Fibroblast of villous mesenchyme (primary cell): ENCODE measurements around the gene TMEM30A. TPM values are rescaled to one million over a fixed set of nuclear protein-coding genes. Genes with fewer than 3 reads are reported as not detected.

ENCODE experiments used
- DNase-seq: peaks from one replicate; pipeline ENCODE4 v3.0.0-alpha.2; 2010; ENCODE audit warnings: low read depth
- H3K4me3 ChIP-seq: 2 replicates; pipeline ENCODE4 v1.5.1; 2011; ENCODE audit warnings: low read depth, mild to moderate bottlenecking, low read length
- total RNA-seq: library from RNA; depleted of rRNA; stranded (reverse); fragments of >200 nt; gene quantifications from 2 replicates; pipeline ENCODE4 v1.2.3, GENCODE V29; 2012
- TF ChIP-seq, protein P1 (sequence below): IDR thresholded peaks from 2 replicates; pipeline ENCODE4 v1.5.1; 2012; ENCODE audit warnings: low read depth, mild to moderate bottlenecking, low read length; ENCODE audit not compliant: insufficient read depth

Gene TMEM30A
- total RNA-seq, 1 donor = 236 TPM

DNA sequence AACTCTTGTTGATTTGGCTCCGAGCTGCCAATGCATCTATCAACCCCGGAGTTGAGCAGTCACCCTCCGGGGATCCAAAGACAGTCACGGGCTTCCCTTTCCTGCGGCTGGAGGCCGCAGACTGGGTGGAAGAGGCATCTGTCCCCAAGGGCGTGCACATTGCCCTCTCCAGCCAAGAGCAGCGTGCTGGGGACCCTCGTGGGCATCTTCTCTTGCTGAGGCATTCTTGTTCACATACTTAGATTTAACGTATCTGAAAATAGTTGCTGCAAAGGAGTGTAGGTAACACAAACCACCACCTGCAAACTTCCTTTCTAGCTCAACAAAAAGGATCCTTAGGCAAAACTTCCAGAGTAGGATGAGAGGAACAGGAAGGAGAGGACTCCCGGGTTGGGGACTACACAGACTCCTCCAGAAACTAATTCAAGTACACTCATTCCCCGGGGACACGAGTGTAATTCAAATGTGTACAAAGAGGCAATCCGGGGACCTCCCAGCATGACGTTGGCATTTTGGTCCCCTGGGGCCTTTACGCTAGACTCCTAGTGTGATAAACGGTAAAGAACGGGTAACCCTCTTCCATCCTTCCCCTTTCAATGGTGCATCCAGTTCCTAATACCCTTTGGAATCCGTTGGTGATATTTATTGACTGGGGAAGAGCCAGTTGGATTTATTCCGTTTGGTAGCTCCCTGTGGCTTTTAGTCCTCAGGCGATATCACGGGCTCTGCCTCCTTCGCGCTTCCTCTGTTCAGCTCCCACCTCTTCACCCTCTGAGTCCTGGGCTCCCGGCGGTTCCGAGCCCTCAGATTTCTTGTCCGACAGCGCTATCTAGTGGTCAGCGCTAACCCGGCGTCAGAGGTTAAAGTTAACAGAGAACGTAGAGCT lies 76.1 kb downstream of the TMEM30A start:
- TF ChIP-seq, protein P1, sequence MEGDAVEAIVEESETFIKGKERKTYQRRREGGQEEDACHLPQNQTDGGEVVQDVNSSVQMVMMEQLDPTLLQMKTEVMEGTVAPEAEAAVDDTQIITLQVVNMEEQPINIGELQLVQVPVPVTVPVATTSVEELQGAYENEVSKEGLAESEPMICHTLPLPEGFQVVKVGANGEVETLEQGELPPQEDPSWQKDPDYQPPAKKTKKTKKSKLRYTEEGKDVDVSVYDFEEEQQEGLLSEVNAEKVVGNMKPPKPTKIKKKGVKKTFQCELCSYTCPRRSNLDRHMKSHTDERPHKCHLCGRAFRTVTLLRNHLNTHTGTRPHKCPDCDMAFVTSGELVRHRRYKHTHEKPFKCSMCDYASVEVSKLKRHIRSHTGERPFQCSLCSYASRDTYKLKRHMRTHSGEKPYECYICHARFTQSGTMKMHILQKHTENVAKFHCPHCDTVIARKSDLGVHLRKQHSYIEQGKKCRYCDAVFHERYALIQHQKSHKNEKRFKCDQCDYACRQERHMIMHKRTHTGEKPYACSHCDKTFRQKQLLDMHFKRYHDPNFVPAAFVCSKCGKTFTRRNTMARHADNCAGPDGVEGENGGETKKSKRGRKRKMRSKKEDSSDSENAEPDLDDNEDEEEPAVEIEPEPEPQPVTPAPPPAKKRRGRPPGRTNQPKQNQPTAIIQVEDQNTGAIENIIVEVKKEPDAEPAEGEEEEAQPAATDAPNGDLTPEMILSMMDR = peak; percentile 93
- DNase-seq = peak; percentile 86
- no peak overlapping the region for H3K4me3 ChIP-seq

DNA sequence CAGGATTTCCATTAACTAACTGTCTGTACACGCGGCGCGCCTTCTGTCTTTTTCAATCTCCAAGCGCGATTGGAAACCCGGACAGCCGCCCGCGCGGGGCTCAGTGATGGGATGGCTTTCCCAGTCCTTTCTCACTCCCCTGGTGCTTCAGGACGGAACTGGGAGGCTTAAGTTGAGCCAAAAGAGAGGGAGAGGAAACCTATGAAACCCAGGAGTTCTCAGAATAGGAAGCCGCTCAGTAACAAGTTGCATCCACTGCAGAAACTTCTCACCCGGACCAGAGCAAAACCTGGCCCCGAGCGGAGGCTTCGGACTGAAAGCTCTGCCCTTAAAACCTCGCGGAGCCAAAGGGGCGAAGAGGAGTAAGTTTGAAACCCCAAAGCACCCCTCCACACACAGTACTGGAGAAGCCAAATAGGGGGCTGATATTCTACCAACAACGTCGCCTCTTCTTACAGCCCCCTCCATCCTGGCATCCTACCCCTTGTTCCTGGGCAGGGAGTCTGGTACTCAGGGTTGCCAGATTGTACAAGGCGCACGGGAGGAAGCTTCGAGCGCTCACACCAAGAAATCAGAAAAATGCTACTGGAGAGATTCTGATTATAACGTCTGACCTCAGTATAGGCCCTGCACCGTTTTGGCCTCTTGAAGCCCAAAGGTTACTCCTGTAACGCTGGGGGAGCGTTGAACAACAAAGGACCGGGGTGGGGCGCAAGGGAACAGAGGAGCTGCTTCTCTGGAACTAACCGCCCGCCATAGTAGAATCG lies 77.8 kb downstream of the TMEM30A start:
- peak; percentile 63 for DNase-seq
- TF ChIP-seq, protein P1 = no peak
- H3K4me3 ChIP-seq = peak overlapping the region; percentile 93

DNA sequence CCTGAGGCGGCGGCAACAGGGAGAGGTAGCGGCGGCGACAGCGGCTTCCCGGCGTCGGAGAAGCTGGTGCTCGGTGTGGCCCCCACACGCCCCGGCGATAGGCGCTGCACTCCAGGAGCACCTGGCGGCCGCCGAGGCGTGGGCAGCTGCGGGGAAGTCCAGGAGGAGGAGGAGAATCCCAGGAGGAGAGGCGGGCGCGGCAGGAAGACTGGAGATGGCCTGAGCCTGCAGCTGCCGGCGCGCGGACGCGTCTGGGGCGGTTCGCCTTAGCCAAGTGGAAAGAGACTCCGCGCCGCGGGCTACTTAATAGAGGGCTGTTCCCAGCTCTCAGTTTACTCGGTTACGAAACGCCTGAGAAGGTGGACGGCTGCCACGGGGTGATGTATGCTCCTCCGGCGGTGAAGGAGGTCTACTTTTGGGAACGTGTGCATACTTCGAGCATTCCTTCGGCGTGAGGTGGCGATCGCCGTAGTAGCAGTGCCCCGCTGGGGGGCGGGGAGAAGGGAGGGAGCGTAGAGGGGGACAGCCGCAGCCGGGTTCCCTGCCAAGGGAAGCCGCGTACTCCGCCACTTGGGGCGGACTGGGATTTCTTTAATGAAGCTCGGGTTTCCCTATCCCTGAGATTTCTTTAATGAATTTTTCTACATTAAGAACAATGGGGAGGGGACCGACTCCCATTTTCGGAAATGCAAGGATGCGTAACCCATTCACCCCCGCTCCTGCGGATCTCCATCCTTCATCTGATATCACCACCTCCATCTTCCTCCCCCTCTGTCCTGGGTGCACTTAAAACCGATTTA lies 78.6 kb downstream of the TMEM30A start, which contains the start of gene COL12A1:
Gene COL12A1 (minus strand): TSS at position 278 of the 800 bp plus-strand sequence. CDS start 3,261 bp downstream, outside the sequence.
- TF ChIP-seq, protein P1 = no peak
- H3K4me3 ChIP-seq = peak within 1 kb of the TSS; percentile 93
- peak; percentile 98 for DNase-seq

GRCh38 chr6:75204959-75205775 lies 79.4 kb downstream of the TMEM30A start:
- H3K4me3 ChIP-seq = peak overlapping the region; percentile 93
- peak; percentile 82 for DNase-seq
- TF ChIP-seq, protein P1 = no peak

- TF ChIP-seq, protein P1 = peak; percentile 79
- peak; percentile 94 for DNase-seq
- H3K4me3 ChIP-seq = peak overlapping the region; percentile 93
These were observed 80.2 kb downstream of the TMEM30A start for GRCh38 chr6:75204217-75204958.
